GM12878 (cell line): ENCODE results near the gene F7. TPM values are rescaled to one million over a fixed set of nuclear protein-coding genes. Genes with fewer than 3 reads are reported as not detected.

ENCODE experiments used
- ATAC-seq: fragments of 200-7000 bp; cut with Tn5 transposase; 3 replicates; pipeline ENCODE4 v1.9.1; 2020; ENCODE audit warnings: mild to moderate bottlenecking, moderate library complexity
- BruUV-seq: library from RNA; stranded (reverse); fragments of 400-500 nt; replicated peaks from 2 replicates; lab custom pipeline; 2021; lab: Mats Ljungman, UMichigan
- CTCF ChIA-PET: fragments of 300-600 bp; sonication (Branson Sonifier 250); formaldehyde crosslinking; extraction: SDS; loops from one replicate; lab custom pipeline; 2021; ENCODE audit warnings: inconsistent platforms; lab: Yijun Ruan, JAX
- POLR2A ChIA-PET: fragments of 350-600 bp; formaldehyde crosslinking; extraction: SDS; loops from one replicate; lab custom pipeline; 2021; ENCODE audit warnings: inconsistent platforms; lab: Charles Lee
- RAD21 ChIA-PET: fragments of 300-600 bp; sonication (Branson Sonifier 250); formaldehyde crosslinking; loops from one replicate; lab custom pipeline; 2023; ENCODE audit warnings: antibody characterized with exemption; ENCODE audit not compliant: unreplicated experiment; lab: Charles Lee
- SMC1A ChIA-PET: fragments of 300-600 bp; sonication (Branson Sonifier 250); formaldehyde crosslinking; loops from one replicate; lab custom pipeline; 2023; ENCODE audit not compliant: unreplicated experiment, uncharacterized antibody; lab: Charles Lee
- DNase-seq: peaks from one replicate; pipeline ENCODE4 v3.0.0-alpha.2; 2011; ENCODE audit warnings: low read depth, low spot score
- FAIRE-seq: peaks from 3 replicates; lab custom pipeline; 2011; peaks lifted over from hg19 to GRCh38; lab: Jason Lieb, UNC
- H2AFZ ChIP-seq: 2 replicates; pipeline ENCODE4 v1.6.0; 2011; ENCODE audit warnings: low read depth, low read length, control low read depth; ENCODE audit not compliant: control insufficient read depth
- H3K27ac ChIP-seq: 2 replicates; pipeline ENCODE4 v1.5.1; 2011; ENCODE audit warnings: control low read depth; ENCODE audit not compliant: control insufficient read depth, insufficient read depth
- H3K27me3 ChIP-seq, 2 experiments: replicated peaks in 1 of 2; 2 replicates each; pipeline versions ENCODE4 v1.6.0 to v1.6.1; 2011; ENCODE audit warnings: low read length in 1 of 2; ENCODE audit not compliant: control insufficient read depth in 2 of 2, insufficient read depth in 2 of 2
- H3K36me3 ChIP-seq, 2 experiments: 2 replicates each; pipeline ENCODE4 v1.5.1; 2011; ENCODE audit warnings: low read length in 1 of 2; ENCODE audit not compliant: control insufficient read depth in 2 of 2, insufficient read depth in 2 of 2
- H3K4me1 ChIP-seq: 2 replicates; pipeline ENCODE4 v1.6.1; 2011; ENCODE audit warnings: mild to moderate bottlenecking, low read length, moderate library complexity, mixed read lengths; ENCODE audit not compliant: control insufficient read depth, insufficient read depth
- H3K4me2 ChIP-seq: 2 replicates; pipeline ENCODE4 v1.6.0; 2011; ENCODE audit warnings: control low read depth; ENCODE audit not compliant: control insufficient read depth, insufficient read depth
- H3K4me3 ChIP-seq: fragments of 200-600 bp; sonication (generic); 2 replicates; pipeline ENCODE4 v1.5.1; 2016
- H3K79me2 ChIP-seq: 2 replicates; pipeline ENCODE4 v1.6.0; 2011; ENCODE audit warnings: low read length; ENCODE audit not compliant: control insufficient read depth, insufficient read depth
- H3K9ac ChIP-seq: 2 replicates; pipeline ENCODE4 v1.8.0; 2011; ENCODE audit warnings: low read length, control low read depth, mixed read lengths; ENCODE audit not compliant: control insufficient read depth, insufficient read depth
- H3K9me3 ChIP-seq: replicated peaks from 3 replicates; pipeline ENCODE4 v1.5.1; 2011; ENCODE audit warnings: mild to moderate bottlenecking, low read length; ENCODE audit not compliant: control insufficient read depth, insufficient read depth
- H4K20me1 ChIP-seq: 2 replicates; pipeline ENCODE4 v1.6.0; 2011; ENCODE audit not compliant: control insufficient read depth, insufficient read depth
- ATF7 ChIP-seq: fragments of 450-650 bp; IDR thresholded peaks from 2 replicates; pipeline ENCODE4 v1.6.1; 2016; ENCODE audit warnings: low read depth, mild to moderate bottlenecking
- BACH1 ChIP-seq: fragments of 450-650 bp; IDR thresholded peaks from 2 replicates; pipeline ENCODE4 v1.6.1; 2017; ENCODE audit warnings: mild to moderate bottlenecking, borderline replicate concordance
- BCL3 ChIP-seq: IDR thresholded peaks from 2 replicates; pipeline ENCODE4 v1.6.1; 2011; ENCODE audit warnings: borderline replicate concordance, low read depth, mild to moderate bottlenecking, moderate library complexity, low read length; ENCODE audit not compliant: insufficient read depth, poor library complexity, severe bottlenecking
- CHD4 ChIP-seq: fragments of 200-600 bp; sonication (generic); IDR thresholded peaks from 2 replicates; pipeline ENCODE4 v1.6.1; 2016; ENCODE audit warnings: mild to moderate bottlenecking
- EED ChIP-seq: sonication (generic); IDR thresholded peaks from 2 replicates; pipeline ENCODE4 v1.6.1; 2016; ENCODE audit warnings: antibody characterized with exemption, low read depth
- EGR1 ChIP-seq, 2 experiments: IDR thresholded peaks; 1 replicate in 1 of 2; 2 replicates in 1 of 2; pipeline ENCODE4 v1.6.1; 2011 to 2012; ENCODE audit warnings: low read depth in 2 of 2, low read length in 2 of 2, borderline replicate concordance in 1 of 2, mild to moderate bottlenecking in 1 of 2, moderate library complexity in 1 of 2
- MEF2B ChIP-seq: fragments of 450-650 bp; IDR thresholded peaks from 2 replicates; pipeline ENCODE4 v1.6.1; 2018; ENCODE audit warnings: mild to moderate bottlenecking, moderate library complexity; ENCODE audit not compliant: partially characterized antibody, poor library complexity, severe bottlenecking
- MXI1 ChIP-seq: fragments of 150-350 bp; IDR thresholded peaks from 2 replicates; pipeline ENCODE4 v1.6.1; 2011; ENCODE audit warnings: low read depth, mild to moderate bottlenecking, inconsistent platforms, low read length, improper control_type of control experiment
- PAX8 ChIP-seq: fragments of 450-650 bp; IDR thresholded peaks from 2 replicates; pipeline ENCODE4 v1.6.1; 2017; ENCODE audit warnings: mild to moderate bottlenecking, moderate library complexity
- SMAD1 ChIP-seq: fragments of 450-650 bp; IDR thresholded peaks from 2 replicates; pipeline ENCODE4 v1.6.1; 2018; ENCODE audit warnings: mild to moderate bottlenecking, low read depth; ENCODE audit not compliant: partially characterized antibody
- SMAD5 ChIP-seq: IDR thresholded peaks from 2 replicates; pipeline ENCODE4 v1.6.1; 2016; ENCODE audit warnings: antibody characterized with exemption, low read depth
- ZZZ3 ChIP-seq: IDR thresholded peaks from 2 replicates; pipeline ENCODE4 v1.6.1; 2011; ENCODE audit warnings: low read depth; ENCODE audit not compliant: control insufficient read depth, insufficient read length
- whole genome bisulfite sequencing: methylation state at CpG from one replicate; pipeline ENCODE4 v1.1.6; 2016; ENCODE audit warnings: low lambda C conversion rate; ENCODE audit not compliant: insufficient replicate concordance, insufficient coverage; ENCODE audit errors: missing lambda C conversion rate; 5-methylcytosine and 5-hydroxymethylcytosine counted together
- in situ Hi-C: fragments of 300-500 bp; cut with MboI; formaldehyde crosslinking; loops from 9 replicates; pipeline ENCODE4 v1.14.3; 2018; ENCODE audit warnings: mixed read lengths
- intact Hi-C: fragments of 100-400 bp; cut with micrococcal nuclease; formaldehyde crosslinking; loops from one replicate; pipeline ENCODE4 v1.14.2; 2022; ENCODE audit not compliant: unreplicated experiment
- polyA plus RNA-seq, 11 experiments: library from polyadenylated mRNA; depleted of rRNA in 4 of 11; unstranded in 6 of 11; stranded (reverse) in 5 of 11; fragments of >200 nt; fragmentation: Nextera tagmentation in 4 of 11; fragmentation: Illumina TruSeq in 1 of 11; extraction: Ambion mirVana in 4 of 11; extraction: Trizol in 1 of 11; gene quantifications; 1 replicate in 1 of 11; 2 replicates in 10 of 11; pipeline versions ENCODE4 v1.2.1 to v1.2.3, GENCODE V29; 2011 to 2016; ENCODE audit warnings: inconsistent platforms in 2 of 11, missing spikeins in 2 of 11, low read depth in 1 of 11
- total RNA-seq, 4 experiments: library from RNA; depleted of rRNA in 3 of 4; stranded (reverse); fragments of >200 nt in 3 of 4; fragmentation: Illumina TruSeq in 1 of 4; extraction: Trizol in 1 of 4; gene quantifications; 2 replicates each; pipeline versions ENCODE4 v1.2.1 to v1.2.3, GENCODE V29; 2013 to 2021
- TF ChIP-seq, protein P1 (sequence below): fragments of 450-650 bp; IDR thresholded peaks from 2 replicates; pipeline ENCODE4 v1.6.1; 2016; ENCODE audit warnings: mild to moderate bottlenecking
- TF ChIP-seq, protein P2 (sequence below): fragments of 450-650 bp; IDR thresholded peaks from 2 replicates; pipeline ENCODE4 v1.6.1; 2014; ENCODE audit warnings: mild to moderate bottlenecking

The F7 gene
- total and polyA plus RNA-seq, 10 of the 15 experiments (the other 5 are each of a cell fraction or from before 2014, with no cell fraction given) = not detected

DNA sequence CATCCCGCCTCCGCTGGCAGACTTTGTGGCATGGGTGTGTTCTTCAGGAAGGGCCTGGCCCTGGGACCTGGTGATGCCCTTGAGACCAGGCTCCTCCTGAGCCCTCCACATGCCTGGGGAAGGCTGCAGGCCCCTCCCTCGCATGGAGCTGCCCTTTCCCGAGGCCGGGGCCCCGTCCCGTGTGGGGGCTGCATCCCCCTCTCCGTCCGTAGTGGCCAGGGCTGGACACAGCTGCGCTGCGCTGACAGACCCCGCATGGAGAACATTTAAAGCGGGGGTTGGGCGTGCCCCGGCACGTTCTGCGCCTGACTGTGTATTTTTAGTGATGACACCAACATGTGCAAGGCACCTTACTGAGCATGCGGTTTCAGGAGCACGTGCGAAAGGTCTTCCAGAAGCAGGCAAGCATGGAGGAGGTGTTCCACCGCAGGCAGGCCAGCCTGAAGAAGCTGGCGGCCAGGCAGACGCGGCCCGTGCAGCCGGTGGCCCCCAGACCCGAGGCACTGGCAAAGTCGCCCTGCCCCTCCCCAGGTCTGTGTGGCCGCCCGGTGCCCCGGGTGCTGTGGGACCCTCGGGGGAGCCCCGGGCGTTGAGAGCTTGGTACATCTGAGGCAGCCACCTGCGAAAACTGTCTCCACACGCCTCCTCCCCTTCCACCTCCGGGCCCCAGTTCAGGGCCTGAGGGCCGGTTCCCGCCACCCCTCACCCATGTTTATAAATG lies 28.8 kb upstream of the F7 start:
- no peak for ATAC-seq
- FAIRE-seq = no peak
- Histone ChIP-seq H3K4me3 (no peak overlapping the region), H3K9ac (no peak overlapping the region), H3K4me2 (no peak overlapping the region), H2AFZ (no peak overlapping the region), H3K79me2 (no peaks in the 10 kb centered on the region), H3K27me3 (no peaks in the 10 kb centered on the region), H3K27ac (no peak overlapping the region), H3K4me1 (no peaks in the 10 kb centered on the region), H4K20me1 (no peaks in the 10 kb centered on the region), H3K9me3 (no peaks in the 10 kb centered on the region), H3K36me3 (no peaks in the 10 kb centered on the region)
- TF ChIP-seq SMAD1 = no peak
- TF ChIP-seq EED = no peak
- no peak for TF ChIP-seq ATF7
- TF ChIP-seq MXI1 = no peak
- no peak for TF ChIP-seq CHD4
- no peak for TF ChIP-seq EGR1 (IDR thresholded peaks at IDR 0.05; ENCODE audit: borderline replicate concordance in 1 of 2, low read depth in 2 of 2, low read length in 2 of 2)
- TF ChIP-seq BACH1 = no peak
- TF ChIP-seq, protein P1, sequence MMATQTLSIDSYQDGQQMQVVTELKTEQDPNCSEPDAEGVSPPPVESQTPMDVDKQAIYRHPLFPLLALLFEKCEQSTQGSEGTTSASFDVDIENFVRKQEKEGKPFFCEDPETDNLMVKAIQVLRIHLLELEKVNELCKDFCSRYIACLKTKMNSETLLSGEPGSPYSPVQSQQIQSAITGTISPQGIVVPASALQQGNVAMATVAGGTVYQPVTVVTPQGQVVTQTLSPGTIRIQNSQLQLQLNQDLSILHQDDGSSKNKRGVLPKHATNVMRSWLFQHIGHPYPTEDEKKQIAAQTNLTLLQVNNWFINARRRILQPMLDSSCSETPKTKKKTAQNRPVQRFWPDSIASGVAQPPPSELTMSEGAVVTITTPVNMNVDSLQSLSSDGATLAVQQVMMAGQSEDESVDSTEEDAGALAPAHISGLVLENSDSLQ = no peak
- no peak for TF ChIP-seq MEF2B
- TF ChIP-seq, protein P2, sequence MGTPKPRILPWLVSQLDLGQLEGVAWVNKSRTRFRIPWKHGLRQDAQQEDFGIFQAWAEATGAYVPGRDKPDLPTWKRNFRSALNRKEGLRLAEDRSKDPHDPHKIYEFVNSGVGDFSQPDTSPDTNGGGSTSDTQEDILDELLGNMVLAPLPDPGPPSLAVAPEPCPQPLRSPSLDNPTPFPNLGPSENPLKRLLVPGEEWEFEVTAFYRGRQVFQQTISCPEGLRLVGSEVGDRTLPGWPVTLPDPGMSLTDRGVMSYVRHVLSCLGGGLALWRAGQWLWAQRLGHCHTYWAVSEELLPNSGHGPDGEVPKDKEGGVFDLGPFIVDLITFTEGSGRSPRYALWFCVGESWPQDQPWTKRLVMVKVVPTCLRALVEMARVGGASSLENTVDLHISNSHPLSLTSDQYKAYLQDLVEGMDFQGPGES = no peak
- TF ChIP-seq PAX8 = no peak
- TF ChIP-seq ZZZ3 = no peak
- no peak for TF ChIP-seq SMAD5
- no peak for TF ChIP-seq BCL3
- CTCF ChIA-PET = no interaction called here
- WGBS = 74% methylated on average over 32 of the region's 39 CpGs
- SMC1A ChIA-PET = no interaction called here
- in situ Hi-C loops = no loop called here
- intact Hi-C loops = no loop called here
- POLR2A ChIA-PET = no interaction called here
- RAD21 ChIA-PET = no interaction called here
- no TSS peak for BruUV-seq
- DNase-seq = no peak
